HG03558 (cell line): Measurements from ENCODE around the gene IL21R.

Experiments
- ATAC-seq: cut with Tn5 transposase; IDR thresholded peaks from one replicate; pipeline ENCODE4 v1.9.1; 2021; ENCODE audit warnings: moderate number of reproducible peaks; ENCODE audit not compliant: unreplicated experiment; ENCODE audit errors: extremely low read depth

Gene IL21R

DNA sequence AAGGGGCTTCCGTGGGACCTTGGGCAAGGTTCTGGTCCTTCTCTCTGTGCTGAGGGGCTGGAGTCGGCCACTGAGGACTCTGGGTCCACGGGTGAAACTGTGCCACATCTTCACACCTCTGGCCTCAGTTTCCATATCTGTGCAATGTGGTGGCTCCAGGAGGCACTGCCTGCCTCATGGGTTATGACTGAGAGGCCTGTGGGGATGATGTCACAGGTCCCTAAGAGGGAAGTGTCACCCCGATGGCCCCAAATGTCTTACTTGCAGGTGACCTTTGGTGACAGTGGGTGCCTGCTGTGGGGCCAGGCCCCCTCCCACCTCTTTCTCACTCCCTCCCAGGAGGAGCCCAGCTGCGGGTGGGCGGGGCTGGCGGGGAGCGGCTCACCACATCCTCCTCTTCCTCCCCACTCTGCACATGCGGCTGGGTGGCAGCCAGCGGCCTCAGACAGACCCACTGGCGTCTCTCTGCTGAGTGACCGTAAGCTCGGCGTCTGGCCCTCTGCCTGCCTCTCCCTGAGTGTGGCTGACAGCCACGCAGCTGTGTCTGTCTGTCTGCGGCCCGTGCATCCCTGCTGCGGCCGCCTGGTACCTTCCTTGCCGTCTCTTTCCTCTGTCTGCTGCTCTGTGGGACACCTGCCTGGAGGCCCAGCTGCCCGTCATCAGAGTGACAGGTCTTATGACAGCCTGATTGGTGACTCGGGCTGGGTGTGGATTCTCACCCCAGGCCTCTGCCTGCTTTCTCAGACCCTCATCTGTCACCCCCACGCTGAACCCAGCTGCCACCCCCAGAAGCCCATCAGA, at the start of gene IL21R:
IL21R (plus strand) TSS at position 407 of the 801 bp plus-strand sequence. CDS start 27,898 bp downstream, outside the sequence.
- peak; percentile 33 for ATAC-seq

DNA sequence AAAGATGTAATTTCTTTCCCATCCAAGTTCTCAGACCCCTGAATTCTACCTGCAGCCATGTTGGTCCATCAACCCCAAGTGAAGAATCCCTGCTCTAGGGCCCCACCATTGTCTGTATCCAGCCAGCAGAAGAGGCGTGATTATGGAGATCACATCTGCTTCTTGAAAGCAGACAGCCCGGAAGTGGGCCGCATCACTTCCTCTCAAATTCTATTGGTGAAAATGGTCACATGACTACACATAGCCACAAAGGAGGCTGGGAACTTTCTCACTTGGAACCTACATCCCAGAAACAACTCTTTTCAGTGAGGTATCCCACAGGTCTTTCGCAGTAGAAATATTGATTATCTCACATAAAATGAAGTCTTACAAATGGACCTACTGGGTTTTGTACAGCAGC, 48.1 kb upstream of the IL21R start:
- ATAC-seq = no peak

DNA sequence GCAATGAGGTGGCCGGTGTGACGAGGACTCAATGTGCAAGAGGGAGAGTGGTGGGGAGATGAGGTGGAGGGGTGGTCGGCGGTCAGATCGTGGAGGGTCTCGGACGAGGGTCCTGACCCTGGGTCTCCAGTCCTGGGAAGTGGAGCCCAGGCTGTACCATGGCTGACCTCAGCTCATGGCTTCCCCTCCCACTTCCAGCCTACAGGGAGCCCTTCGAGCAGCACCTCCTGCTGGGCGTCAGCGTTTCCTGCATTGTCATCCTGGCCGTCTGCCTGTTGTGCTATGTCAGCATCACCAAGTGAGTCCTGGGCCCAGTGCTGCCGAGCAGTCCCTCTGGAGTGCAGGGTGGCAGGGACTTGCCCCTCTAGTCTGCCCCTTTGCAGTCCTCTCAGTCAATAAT, 46.4 kb upstream of the IL21R start:
- ATAC-seq = no peak

GRCh38 chr16:27356794-27357193, 45.2 kb upstream of the IL21R start:
- no peak for ATAC-seq

DNA sequence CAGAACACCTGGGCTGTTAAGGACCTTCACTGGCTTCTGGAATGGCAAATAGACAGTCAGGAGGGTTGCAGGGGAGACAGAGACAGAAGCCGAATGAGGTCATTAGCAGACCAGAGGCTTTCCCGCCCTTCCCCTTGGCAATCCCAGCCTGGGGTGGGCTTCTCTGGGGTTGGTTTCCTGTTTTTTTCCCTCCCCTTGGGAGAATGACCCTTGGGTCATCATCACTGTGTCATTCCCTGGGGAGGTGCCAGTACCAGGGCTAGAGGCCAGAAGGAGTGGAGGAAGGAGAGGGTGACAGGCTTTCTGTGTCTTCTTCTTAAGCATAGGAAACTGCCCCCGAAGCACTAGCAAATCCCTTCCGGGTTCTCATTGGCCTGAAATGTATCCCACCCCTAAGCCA, 42.9 kb upstream of the IL21R start:
- no peak for ATAC-seq

DNA sequence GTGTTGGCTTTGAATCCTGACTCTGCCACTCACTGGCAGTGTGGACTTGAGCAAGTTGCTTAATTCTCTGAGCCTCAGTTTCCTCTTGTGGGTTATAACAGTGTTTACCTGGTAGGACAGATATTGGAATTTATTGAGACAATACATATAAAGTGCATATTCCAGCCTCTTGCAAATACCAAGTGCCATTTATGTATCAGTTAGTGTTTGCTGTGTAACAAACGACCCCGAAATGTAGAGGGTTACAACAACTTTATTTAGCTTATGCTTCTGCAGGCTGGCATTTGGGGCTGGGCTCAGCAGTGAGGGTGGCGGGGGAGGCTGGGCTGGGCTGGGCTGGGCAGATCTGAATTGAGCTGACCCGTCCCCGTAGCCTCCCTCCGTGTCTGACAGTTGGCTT, 42.4 kb upstream of the IL21R start:
- no peak for ATAC-seq

DNA sequence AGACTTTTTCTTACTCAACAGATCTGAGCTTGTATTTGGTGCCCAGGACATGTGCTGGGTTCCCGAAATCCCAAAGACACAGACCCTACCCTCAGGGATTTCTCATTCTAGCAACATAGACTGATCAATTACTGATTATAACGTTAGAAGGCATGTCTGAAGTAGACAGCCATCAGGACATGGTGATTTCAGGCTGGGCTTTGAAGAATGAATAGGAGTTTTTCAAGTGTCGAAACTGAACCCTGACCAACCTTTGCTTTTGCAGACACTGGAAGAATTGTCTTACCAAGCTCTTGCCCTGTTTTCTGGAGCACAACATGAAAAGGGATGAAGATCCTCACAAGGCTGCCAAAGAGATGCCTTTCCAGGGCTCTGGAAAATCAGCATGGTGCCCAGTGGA, 40.0 kb upstream of the IL21R start:
- no peak for ATAC-seq

GRCh38 chr16:27362570-27363245, 39.3 kb upstream of the IL21R start:
- ATAC-seq = no peak

GRCh38 chr16:27363246-27363632, 38.7 kb upstream of the IL21R start:
- ATAC-seq = no peak

- no peak for ATAC-seq
Observed at GRCh38 chr16:27363797-27364196, 38.2 kb upstream of the IL21R start.

DNA sequence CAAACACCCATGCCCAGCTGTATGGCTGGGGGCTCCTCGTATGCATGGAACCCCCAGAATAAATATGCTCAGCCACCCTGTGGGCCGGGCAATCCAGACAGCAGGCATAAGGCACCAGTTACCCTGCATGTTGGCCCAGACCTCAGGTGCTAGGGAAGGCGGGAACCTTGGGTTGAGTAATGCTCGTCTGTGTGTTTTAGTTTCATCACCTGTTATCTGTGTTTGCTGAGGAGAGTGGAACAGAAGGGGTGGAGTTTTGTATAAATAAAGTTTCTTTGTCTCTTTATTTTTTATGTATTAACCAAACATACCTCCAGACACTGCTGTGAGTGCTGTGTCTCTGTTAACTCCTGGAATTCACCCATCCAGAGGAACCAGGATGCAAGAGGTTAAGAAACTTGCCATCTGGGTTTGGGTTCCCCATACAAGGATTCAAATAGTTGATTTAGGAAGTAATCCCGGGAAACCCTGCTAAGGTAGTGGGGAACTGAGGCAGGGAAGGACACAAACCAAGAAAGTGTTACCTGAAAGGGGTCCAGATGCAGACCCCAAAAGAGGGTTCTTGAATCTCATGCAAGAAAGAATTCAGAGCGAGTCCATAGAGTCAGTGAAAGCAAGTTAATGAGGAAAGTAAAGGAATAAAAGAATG, 37.4 kb upstream of the IL21R start:
- no peak for ATAC-seq

DNA sequence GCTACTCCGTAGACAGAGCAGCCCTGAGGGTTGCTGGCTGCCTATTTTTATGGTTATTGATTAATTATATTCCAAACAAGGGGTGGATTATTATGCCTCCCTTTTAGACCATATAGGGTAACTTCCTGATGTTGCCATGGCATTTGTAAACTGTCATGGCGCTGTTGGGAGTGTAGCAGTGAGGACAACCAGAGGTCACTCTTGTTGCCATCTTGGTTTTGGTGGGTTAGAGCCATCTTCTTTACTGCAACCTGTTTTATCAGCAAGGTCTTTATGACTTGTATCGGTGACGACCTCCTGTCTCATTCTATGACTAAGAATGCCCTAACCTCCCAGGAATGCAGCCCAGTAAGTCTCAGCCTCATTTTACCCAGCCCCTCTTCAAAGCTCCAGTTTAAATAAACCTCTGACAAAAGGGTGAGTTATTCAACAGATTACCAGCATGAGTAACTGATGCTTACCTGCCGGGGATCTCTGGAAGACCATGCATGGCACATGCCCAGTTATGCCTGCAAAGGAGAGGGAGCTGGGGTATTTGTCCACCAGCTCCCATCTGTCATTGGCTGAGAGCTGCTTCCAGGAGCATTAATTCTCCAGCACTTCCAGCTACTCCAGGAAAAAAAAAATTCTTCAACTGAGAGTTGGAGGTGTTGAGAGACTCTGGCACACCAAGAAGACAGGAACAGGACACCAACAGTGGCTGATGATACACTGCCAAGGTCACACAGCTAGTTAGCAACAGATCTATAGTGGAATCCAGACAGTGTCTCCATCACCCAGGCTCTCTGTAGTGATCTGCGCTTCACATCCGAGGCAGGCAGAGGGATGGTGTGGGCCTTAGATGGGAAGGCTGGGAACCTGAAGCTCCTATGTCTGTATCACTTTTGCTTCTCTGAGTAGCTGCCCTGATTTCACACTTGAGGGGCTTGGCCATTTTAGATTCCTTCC, 36.6 kb upstream of the IL21R start:
- ATAC-seq = no peak

DNA sequence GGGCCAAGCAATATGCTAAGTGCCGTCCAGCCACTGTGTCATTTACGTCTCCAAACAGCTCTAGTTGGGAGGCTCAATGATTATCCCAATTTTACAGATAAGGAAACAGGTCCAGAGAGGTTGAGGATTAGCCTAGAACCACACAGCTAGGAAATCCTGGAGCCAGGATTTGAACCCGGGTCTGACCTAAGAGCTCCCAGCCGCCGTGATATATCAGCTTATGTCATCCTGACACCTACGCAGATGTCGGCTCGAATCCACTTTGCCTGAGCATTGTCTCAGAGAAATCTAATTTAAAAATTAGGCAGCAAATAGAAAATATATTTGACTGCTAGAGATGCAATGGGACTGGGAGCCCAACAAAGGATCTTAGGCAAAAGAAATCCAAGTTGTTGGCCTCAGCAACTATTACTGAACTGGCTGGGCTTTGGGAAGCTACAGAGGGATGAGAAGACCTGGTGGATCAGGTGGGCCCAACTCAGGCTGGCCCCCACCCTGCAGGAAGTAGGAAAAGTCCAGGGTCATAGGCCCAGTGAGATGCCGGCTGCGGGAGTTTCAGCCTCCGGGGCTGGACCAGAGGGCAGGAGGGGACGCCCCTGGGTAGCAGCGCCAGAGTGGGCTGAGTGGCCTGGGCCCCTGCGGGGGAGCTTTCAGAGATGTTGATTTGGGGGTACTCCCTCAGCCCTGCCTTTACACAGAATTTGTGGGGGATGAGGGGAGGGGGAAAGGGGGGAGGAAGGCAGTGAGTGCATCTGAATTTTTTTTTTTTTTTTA, 35.1 kb upstream of the IL21R start:
- no peak for ATAC-seq

- peak; percentile 51 for ATAC-seq
Observed at GRCh38 chr16:27367461-27368357, 34.3 kb upstream of the IL21R start.

DNA sequence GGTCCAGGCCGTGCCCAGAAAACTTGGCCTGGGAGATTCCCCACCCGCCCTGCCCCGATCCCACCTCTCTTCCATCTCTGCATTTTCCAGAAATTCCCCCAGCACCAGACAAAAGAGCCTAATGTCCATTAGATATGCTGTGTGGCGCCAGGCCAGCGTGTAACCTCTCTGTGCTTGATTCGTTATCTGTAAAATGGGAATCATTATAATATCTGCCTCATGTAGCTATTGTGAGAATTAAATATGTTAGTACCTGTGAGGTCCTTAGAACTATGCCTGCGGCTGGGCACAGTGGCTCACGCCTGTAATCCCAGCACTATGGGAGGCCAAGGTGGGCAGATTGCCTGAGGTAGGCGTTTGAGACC, 33.6 kb upstream of the IL21R start:
- ATAC-seq = no peak

DNA sequence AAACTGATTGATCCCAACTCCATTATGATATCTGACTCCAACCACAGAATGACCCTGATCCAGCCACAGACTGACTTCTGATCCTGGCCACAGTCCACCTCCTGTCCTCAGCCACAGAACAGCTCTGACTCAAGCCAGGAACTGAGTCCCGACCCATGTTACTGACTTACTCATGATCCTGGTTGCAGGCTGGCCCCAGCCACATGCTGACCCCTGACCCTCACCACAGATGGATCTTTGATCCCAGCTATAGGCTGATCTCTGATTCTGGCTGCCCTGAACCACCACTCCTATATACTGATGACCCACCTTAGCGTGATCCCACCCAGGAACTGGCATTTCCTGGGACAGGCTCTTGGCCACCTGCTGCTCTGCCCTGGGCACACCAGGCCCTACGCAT, 32.2 kb upstream of the IL21R start:
- no peak for ATAC-seq

DNA sequence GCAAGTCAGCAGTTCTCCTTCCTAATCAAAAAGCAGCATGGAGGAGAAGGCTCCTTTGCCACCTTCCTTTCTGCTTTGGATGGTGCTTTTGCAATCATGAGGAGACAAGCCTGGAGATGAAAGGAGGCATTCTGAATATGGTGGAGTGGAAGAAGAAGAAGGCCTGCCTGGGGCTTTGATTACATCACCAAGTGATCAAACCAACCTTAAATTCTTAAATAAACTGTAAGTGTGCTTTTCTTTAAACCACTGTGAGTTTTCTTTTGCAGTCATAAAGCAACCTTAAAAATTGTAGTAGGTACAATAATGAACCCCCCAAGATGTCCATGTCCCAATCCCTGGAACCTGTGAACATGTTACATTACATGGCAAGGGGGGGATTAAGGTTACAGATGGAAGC, 31.7 kb upstream of the IL21R start:
- no peak for ATAC-seq

GRCh38 chr16:27373312-27373711, 28.7 kb upstream of the IL21R start:
- ATAC-seq = no peak
